Superior temporal gyrus (tissue), 1 donor: ENCODE results near the gene LMTK3.
A peak's percentile ranks its signal among the peaks of the same experiment; 100 is the strongest.

ENCODE experiments used
- DNase-seq: peaks from one replicate; pipeline ENCODE4 v3.0.0-alpha.2; 2016; ENCODE audit errors: extremely low spot score

The LMTK3 gene

DNA sequence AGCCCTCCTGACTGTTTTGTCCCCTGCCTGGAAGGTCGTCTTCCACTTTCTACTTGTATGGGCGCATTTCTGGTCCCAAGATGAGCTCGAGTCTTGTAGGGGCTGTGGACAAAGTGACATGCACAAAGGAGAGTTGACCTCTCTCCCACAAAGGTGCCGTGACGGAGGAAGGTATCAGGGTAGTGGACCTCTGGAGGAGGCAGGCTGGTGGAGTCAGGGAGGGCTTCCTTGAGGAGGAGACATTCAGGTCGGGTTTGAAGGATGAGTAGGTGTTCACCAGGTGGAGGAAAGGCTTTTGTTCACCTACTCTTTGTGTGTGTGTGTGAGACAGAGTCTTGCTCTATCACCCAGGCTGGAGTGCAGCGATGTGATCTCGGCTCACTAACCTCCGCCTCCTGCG lies 40.8 kb downstream of the LMTK3 start:
- DNase-seq: no peak

DNA sequence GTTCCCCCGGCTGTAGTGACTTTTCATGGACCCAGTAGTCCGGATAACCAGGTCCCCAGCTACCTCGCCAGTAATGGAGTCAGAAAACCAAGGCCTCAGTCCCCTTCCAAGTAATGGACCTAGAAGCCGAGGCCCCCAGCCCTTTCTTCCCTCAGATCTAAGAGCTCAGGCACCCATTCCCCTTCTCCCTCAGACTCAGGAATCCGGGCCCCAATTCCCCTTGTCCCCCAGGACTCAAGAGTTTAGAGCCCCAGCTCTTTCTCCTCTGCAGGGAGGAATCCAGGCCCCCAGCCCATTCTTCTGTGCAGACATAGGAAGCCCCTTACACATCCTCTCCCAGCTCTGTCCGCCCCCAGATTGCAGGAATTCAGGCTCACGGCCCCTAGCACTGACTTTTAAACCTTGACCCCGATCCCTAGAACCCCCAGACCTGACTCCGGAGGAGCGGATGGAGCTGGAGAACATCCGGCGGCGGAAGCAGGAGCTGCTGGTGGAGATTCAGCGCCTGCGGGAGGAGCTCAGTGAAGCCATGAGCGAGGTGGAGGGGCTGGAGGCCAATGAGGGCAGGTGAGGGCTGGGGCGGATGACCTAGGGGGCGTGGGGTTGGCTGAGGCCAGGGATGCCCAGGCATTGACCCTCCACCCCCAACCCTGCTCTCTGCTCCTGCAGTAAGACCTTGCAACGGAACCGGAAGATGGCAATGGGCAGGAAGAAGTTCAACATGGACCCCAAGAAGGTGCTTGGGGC lies 41.5 kb downstream of the LMTK3 start:
- no peak for DNase-seq

DNA sequence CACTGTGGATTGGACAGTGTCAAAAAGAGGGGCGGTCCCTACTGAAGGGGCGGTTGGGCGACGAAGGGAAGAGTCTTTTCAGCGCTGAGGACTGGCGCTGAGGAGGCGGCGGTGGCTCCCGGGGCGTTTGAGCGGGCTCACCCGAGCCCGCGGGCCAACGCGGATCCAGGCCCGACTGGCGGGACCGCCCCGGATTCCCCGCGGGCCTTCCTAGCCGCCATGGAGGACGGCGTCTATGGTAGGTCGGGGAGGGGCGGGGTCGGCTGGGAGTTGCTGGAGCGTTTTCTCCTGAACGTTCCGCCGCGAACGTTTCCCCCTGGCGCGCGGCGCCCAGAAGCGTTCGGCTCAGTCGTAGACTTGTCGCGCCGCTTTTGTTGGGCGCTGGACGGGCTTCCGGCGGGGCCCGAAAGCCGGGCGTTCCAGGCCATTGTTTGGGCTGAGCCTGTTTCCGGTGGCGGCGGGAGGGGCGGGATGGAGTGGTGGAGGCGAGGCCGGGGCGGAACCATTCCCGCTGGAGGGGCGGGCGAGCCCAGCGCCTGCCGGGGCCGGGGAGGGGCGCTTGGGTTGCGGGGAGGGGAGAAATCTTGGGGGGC lies 42.2 kb downstream of the LMTK3 start, which contains the start of gene CYTH2:
Gene CYTH2 (plus strand): TSS at position 81 of the 593 bp plus-strand sequence. CDS start 139 bp downstream, at position 220.
- DNase-seq: peak; percentile 66

DNA sequence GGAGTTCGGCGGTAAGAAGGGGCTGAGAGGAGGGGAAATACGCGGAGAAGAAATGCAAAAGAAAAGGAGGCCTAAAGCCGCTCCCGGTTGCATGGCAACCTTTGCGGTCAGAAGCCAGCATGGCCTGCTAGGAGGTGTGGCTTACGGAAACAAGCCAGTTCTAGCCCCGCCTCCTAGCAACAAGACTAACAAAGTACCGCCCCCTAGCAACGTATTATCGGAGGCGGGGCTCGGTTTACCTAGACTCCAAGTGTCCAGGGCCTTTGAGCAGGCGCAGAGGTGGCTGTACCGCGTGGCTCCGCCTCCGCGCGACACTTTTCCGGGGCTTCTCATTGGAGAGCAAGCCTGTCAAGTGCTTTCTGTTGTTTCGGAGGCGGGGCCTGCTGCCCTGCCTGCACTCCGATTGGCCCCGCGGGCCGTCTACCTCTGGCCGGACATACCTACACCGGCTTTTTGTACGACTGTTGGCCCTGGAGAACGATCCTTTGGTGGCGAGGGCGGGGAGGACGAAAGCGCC lies 42.8 kb downstream of the LMTK3 start:
- peak; percentile 100 for DNase-seq

DNA sequence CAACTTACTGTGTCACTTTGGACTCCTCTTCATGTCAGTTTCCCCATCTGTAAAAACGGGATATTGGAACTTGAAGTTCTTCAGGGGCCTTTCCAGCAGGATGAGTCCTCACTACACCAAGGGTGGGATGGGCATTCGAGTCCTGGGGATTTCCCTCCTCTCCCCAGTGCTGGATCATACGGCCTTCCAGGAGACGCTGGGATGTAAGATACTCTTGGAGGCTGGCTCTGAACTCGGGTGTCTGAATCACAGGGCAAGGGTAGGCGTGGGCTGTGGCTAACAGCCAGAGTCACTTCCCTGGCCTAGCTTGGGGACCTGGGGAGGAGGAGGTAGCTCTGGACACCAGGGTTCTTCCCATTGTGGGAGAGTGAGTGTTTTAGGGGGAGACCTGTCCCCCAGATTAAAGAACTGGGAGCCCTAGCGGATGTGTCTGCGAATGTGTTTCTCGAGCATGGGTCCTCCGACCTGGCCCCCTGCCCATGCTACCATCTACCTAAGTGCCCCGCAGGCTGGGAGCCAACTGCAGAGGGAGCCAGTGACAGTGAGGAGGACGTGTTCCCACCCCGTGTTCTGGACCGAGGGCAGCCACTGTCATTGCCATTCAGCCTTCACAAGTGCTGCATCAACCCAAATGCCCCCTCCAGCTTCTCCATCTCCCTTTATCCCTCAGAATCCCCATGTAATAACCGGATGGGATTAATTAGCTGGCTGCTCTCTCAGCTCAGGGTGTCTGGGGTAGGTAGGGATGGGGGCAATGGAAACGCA lies 44.9 kb downstream of the LMTK3 start:
- DNase-seq: no peak

DNA sequence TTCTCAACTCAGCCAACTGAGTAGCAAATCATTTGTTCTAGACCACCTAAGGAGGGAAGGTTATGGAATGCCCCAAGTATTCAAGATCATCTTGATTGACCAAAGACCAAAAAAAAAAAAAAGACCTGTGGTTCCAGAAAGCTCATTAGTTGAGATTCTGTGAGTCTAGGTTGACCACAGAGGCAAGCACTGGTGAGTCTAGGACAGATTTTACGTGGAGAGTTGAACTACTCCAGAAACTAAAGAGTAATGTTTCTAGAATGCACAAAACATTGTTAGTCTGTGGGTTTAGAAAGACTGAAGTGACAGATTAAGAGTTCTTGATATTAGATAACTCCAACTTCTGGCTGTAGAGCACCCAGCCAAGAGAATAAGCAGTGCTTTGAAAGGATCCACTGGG lies 46.4 kb downstream of the LMTK3 start:
- no peak for DNase-seq

DNA sequence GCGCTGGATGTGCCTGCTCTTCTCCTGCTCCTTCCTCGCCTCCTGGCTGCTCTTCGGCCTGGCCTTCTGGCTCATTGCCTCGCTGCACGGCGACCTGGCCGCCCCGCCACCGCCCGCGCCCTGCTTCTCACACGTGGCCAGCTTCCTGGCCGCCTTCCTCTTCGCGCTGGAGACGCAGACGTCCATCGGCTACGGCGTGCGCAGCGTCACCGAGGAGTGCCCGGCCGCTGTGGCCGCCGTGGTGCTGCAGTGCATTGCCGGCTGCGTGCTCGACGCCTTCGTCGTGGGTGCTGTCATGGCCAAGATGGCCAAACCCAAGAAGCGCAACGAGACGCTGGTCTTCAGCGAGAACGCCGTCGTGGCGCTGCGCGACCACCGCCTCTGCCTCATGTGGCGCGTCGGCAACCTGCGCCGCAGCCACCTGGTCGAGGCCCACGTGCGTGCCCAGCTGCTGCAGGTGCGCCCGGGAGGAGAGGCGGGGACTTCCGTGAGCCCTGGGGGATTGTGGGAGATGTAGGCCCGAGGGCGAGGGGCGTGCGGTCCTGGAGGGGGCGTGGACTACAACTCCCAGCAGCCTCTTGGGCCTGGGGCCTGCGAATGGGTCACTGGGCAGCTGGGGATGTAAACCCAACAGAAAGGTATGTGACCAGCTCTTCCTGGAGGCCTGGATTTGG lies 49.5 kb downstream of the LMTK3 start:
- no peak for DNase-seq

DNA sequence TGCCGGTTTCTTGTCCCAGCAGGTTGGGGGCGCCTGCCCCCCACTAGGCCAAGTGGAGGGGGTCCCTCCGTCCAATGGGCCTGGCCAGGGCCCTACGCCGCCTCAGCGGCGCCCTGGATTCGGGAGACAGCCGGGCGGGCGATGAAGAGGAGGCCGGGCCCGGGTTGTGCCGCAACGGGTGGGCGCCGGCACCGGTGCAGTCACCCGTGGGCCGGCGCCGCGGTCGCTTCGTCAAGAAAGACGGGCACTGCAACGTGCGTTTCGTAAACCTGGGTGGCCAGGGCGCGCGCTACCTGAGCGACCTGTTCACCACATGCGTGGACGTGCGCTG lies 50.0 kb downstream of the LMTK3 start:
- no peak for DNase-seq

DNA sequence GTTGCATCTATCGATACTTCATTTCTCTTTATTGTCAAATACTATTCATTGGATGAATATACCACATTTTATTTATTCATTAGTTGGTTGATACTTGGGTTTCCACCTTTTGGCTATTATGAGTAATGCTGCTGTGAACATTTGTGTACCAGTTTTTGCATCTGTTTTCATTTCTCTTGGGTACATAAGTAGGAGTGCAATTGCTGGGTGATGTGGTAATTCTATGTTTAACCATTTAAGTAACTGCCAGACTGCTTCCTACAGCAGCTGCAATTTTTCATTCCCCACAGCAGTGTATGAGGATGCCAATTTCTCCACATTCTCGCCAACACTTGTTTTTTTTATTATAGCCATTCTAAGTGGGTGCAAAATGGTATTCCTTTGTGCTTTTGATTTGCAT lies 53.6 kb downstream of the LMTK3 start:
- DNase-seq: peak; percentile 20

DNA sequence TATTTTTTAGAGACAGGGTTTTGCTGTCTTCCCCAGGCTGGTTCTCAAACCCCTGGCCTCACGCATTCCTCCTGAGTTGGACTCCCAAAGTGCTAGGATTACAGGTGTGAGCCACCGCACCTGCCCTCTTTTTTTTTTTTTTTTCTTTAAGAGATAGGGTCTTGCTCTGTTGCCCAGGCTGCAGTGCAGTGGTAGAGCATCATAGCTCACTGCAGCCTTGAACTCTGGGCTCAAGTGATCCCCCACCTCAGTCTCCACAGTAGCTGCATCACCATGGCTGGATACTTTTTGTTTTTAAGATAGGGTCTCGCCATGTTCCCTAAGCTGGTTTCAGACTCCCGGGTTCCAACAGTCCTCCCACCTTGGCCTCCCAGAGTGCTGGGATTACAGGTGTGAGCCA lies 54.8 kb downstream of the LMTK3 start:
- no peak for DNase-seq

DNA sequence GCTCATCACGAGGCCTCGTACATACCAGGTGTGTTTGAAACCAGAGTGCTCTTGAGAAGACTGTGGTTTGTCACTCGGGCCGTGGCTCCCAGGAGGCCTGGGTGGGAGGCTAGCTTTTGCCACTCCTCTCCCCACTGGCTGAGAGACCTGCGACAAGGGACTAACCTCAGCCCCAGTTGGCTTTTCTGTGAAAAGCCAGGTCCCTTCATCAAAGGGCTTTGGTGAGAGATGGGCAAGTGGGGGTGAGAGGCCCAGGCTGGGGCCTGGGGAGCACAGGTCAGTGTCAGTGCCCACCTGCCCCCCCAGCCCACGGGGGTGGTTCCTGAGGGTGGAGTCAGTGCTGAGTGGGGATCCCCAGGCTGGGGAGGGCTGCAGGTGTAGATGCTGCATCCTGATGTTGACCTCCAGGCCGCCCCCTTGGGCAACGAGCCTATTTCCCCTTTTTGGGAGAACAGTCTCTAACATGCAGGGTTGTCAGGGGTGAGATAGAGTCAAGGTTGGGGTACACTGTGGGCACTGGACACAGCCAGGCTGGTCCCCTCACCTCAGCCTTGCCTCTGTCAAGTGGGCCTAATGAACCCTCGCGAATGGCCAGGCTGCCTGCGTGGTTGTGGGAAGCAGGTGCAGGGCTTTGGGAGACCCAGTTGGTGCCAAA lies 55.6 kb downstream of the LMTK3 start:
- no peak for DNase-seq

DNA sequence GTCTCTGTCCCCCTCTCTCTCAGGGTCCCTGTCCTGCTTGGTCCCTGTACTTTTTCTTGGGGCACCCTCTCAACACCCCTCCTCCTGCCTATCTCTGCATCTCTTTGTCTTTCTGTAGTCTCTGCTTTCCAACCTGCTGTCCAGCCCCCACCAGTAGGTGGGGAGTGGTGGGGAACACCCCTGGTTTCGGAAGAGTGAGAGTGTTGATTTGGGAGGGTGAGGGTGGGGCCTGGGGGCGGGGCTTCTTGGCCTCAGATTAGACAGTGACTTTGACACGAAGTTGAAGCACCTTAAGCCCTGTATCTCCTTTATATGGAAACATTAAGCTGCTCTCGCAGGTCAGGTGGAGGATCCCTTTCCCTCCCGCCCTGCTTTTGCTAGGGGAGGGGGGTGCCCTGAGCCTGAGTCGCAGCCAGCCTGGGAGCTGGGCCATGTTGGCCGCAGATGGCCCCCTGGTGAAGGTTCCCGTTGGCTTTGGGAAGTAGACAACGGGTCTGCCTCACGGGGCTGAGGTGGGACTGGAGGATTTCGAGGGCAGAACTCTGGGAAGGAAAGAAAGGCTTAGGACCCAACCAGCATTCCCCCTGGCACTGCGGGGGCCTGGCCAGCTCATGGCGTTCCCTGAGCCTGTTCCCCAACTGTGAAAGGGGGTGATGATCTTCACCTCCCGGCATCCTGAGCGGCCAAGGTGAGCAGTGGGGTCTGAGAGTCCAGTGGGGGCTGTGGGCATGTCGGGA lies 56.3 kb downstream of the LMTK3 start, which contains the start of gene KCNJ14:
Gene KCNJ14 (plus strand): TSS at position 404 of the 737 bp plus-strand sequence. CDS start 6,151 bp downstream, outside the sequence.
- no peak for DNase-seq

DNA sequence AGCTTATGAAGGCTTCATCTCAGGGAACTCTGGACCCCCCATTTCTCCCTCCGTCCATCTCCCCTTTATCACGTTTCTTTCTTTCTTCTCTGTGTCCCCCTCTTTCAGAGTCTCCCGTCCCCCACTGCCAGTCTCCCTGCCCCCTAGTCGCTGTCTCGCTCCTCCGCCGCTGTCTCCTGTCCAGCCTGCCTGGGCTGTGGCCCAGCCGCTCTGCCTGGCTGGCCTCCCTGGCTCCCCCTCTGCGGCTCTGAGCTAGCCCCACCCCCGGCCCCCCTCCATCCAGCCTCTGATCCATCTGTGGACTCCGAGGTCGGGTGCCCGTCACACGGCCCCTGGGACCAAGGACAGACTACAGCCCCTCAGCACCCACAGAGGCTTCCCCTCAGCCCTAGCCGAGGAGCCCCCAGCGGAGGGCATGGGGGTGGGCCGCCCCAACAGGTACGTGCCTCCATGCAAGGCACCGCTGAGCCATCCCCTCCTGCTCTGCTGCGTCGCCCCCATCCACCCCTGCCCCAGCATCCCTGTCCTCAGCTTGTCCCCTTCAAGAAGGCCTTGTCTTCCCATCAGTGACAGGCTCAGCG lies 57.4 kb downstream of the LMTK3 start:
- DNase-seq: no peak

DNA sequence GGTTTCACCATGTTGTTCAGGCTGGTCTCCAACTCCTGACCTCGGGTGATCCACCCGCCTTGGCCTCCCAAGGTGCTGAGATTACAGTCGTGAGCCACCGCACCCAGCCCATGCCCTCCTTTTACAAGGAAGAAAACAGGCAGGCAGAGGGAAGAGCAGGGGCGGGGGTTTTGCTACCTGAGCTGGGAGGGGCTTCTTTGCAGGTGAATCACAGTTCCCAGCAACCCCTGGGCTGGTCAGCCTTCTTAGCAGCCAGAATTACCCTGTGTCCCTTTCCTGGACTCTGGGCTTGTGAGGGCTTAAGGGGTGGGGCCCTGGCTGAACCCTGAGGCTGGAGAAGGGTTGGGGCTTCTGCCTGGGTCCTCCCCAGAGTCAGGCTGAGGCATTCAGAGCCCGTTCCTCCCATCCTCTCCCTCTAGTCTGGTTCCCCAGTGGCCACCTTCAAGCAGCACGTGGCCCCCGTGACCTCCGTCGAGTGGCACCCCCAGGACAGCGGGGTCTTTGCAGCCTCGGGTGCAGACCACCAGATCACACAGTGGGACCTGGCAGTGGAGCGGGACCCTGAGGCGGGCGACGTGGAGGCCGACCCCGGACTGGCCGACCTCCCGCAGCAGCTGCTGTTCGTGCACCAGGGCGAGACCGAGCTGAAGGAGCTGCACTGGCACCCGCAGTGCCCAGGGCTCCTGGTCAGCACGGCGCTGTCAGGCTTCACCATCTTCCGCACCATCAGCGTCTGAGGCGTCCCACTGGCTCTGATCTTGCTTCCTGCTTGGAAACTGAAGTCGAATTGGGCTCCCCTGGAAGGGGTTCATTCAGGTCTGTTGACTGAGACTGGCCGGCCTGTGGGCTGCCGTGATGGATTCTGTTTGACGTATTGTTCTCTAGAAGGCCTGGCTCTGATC lies 59.1 kb downstream of the LMTK3 start:
- DNase-seq: no peak

DNA sequence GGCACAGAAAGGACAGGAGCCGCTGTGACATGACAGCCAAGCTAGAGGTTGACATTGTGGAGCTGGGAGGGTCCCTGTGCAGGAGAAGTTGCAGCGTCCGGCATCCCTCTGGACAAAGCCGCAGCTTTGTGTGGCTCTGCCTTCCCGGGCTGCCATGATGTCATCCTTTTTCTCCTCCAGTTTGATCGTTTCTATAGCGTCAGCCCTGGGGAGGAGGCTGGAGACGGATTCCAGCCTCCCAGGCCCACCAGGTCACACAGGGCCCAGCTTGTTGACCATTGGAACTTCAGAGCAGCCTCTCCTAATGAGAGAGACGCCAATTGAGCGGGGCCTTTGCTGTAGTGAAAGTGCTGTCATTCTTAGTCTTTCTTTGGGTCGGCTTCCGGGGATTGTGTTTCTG lies 60.0 kb downstream of the LMTK3 start:
- DNase-seq: no peak

DNA sequence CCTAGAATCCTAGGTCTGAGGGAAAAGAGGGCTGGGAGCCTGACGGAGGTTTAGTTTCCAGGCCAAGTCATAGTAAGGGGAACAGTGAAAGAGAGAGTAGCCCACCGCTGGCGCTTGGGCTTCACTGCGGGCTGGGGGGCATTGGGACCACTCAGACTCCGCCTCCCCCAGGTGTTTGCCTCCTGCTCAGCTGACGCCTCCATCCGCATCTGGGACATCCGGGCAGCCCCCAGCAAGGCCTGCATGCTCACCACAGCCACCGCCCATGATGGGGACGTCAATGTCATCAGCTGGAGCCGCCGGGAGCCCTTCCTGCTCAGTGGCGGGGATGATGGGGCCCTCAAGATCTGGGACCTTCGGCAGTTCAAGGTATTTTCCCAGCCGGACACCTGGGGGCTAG lies 60.8 kb downstream of the LMTK3 start:
- DNase-seq: no peak

DNA sequence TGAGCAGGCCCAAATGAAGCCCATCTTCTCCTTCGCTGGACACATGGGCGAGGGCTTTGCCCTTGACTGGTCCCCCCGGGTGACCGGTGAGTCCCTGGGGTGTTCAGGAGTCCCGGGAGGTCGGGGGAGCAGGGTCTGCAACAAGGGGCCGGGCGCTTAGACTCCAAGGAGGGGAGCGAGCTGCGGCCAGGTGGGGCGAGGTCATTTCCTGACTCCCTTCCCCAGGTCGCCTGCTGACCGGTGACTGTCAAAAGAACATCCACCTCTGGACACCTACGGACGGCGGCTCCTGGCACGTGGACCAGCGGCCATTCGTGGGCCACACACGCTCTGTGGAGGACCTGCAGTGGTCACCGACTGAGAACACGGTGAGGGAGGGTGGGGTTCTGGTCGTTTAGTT lies 61.2 kb downstream of the LMTK3 start:
- no peak for DNase-seq

DNA sequence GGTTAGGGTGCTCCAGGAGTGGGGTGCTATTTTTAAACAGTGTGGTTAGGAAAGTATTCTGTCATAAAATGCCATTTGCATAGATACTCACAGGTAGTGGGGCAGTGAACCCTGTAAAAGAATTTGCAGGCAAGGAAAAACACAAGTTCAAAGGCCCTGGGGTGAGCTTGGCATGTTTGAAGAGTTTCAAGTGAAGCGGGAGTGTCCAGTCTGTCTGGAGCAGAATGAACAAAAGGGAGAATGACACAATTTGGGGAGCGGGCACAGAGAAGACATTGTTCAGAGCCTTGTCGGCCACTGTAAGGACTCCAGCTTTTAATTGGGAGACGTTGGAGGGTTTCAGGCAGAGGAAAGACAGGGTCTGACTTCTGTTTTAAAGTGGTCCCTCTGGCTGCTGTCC lies 63.1 kb downstream of the LMTK3 start:
- DNase-seq: no peak

DNA sequence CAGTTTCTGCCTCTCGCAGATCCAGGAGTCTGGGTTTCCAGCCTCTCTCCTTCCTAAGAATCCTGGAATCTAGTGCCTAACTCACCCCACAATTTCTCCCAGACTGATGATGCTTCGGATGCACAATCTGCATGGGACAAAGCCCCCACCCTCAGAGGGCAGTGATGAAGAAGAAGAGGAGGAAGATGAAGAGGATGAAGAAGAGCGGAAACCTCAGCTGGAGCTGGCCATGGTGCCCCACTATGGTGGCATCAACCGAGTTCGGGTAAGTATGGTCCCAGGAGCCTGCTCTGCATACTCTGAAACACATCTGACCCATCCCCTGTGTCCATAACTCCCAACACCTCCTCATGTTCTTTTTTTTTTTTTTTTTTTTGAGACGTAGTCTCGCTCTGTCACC lies 65.1 kb downstream of the LMTK3 start:
- DNase-seq: no peak
